ENCODE data around the gene GRAP2. TPM values are rescaled to one million over a fixed set of nuclear protein-coding genes. Genes with fewer than 3 reads are reported as not detected.

Gene GRAP2
- total and polyA plus RNA-seq, 4 donors: 1.9 to 6.9 (median 4.2) TPM

DNA sequence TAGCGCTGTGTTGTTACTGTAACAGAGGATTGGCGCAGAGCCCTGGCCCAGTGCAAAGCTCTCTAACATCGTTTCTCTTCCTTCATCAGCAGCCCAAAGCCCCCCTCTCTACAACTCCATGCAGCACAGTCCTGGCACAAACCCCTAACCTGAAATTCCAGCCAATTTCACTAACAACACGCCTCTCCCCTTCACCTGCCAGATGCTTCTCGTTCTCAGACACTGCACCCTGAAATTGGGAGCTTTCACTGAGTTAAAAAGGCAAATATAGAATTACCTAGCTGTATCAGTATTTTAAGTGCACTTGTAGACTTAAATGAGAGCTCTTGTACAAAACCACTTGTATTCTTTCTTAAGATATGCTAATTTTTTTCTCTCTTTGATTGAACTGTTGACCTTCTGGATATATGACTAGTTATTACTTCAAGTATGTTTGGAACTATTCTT lies 16.3 kb downstream of the GRAP2 start:
- Histone ChIP-seq H3K4me1 (ENCODE audit: control insufficient read depth in 5 of 5, insufficient read depth in 5 of 5, low read length in 5 of 5) (peaks cover 0 to 36% (median 4%) of the 10 kb centered on the region in 5 donors), H3K4me3 (no peak overlapping the region), H3K36me3 (ENCODE audit: control insufficient read depth in 4 of 4, insufficient read depth in 4 of 4, low read length in 4 of 4) (no peaks in the 10 kb centered on the region), H3K9ac (ENCODE audit: insufficient read depth in 1 of 2, low read length in 2 of 2) (no peak overlapping the region), H3K27ac (ENCODE audit: low read depth in 1 of 2, low read length in 1 of 2) (no peak overlapping the region), H3K9me3 (ENCODE audit: control insufficient read depth in 4 of 4, insufficient read depth in 3 of 4, low read length in 3 of 4) (no peaks in the 10 kb centered on the region), H3K27me3 (ENCODE audit: control insufficient read depth in 3 of 3, insufficient read depth in 3 of 3, low read length in 2 of 3) (peaks cover 4 to 50% (median 20%) of the 10 kb centered on the region in 3 donors)
- DNase-seq (peak; percentile 60 to 79 (median 62)), ATAC-seq (ENCODE audit: insufficient read depth, low FRiP score) (peak; percentile 27)
- TF ChIP-seq, protein P1, sequence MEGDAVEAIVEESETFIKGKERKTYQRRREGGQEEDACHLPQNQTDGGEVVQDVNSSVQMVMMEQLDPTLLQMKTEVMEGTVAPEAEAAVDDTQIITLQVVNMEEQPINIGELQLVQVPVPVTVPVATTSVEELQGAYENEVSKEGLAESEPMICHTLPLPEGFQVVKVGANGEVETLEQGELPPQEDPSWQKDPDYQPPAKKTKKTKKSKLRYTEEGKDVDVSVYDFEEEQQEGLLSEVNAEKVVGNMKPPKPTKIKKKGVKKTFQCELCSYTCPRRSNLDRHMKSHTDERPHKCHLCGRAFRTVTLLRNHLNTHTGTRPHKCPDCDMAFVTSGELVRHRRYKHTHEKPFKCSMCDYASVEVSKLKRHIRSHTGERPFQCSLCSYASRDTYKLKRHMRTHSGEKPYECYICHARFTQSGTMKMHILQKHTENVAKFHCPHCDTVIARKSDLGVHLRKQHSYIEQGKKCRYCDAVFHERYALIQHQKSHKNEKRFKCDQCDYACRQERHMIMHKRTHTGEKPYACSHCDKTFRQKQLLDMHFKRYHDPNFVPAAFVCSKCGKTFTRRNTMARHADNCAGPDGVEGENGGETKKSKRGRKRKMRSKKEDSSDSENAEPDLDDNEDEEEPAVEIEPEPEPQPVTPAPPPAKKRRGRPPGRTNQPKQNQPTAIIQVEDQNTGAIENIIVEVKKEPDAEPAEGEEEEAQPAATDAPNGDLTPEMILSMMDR (IDR thresholded peaks at IDR 0.05; ENCODE audit: control extremely low read depth, extremely low read depth): no peak
- WGBS, 2 donors: 52 to 73% methylated on average over 5 of the region's 5 CpGs

- Histone ChIP-seq H3K9me3 (ENCODE audit: control insufficient read depth in 4 of 4, insufficient read depth in 3 of 4, low read length in 3 of 4) (no peaks in the 10 kb centered on the region), H3K27me3 (ENCODE audit: control insufficient read depth in 3 of 3, insufficient read depth in 3 of 3, low read length in 2 of 3) (peaks cover 0 to 50% (median 15%) of the 10 kb centered on the region in 3 donors), H3K4me1 (ENCODE audit: control insufficient read depth in 5 of 5, insufficient read depth in 5 of 5, low read length in 5 of 5) (peaks cover 0 to 36% (median 4%) of the 10 kb centered on the region in 5 donors), H3K27ac (ENCODE audit: low read depth in 1 of 2, low read length in 1 of 2) (no peak overlapping the region), H3K4me3 (no peak overlapping the region), H3K9ac (ENCODE audit: insufficient read depth in 1 of 2, low read length in 2 of 2) (no peak overlapping the region), H3K36me3 (ENCODE audit: control insufficient read depth in 4 of 4, insufficient read depth in 4 of 4, low read length in 4 of 4) (no peaks in the 10 kb centered on the region)
- WGBS, 2 donors: 43 to 56% methylated on average over 12 of the region's 12 CpGs
- DNase-seq: peak; percentile 54 to 92 (median 86)
- TF ChIP-seq, protein P1 (IDR thresholded peaks at IDR 0.05; ENCODE audit: control extremely low read depth, extremely low read depth): no peak
- ATAC-seq (ENCODE audit: insufficient read depth, low FRiP score): no peak
Observed at GRCh38 chr22:39917776-39918495, 17.1 kb downstream of the GRAP2 start.

- DNase-seq (no peak), ATAC-seq (ENCODE audit: insufficient read depth, low FRiP score) (no peak)
- peaks cover 0 to 43% (median 4%) of the 10 kb centered on the region in 5 donors for H3K4me1 ChIP-seq (ENCODE audit: control insufficient read depth in 5 of 5, insufficient read depth in 5 of 5, low read length in 5 of 5)
- TF ChIP-seq, protein P1 (IDR thresholded peaks at IDR 0.05; ENCODE audit: control extremely low read depth, extremely low read depth): no peak
- H3K36me3 ChIP-seq (ENCODE audit: control insufficient read depth in 4 of 4, insufficient read depth in 4 of 4, low read length in 4 of 4): no peaks in the 10 kb centered on the region
- no peak overlapping the region for H3K27ac ChIP-seq (ENCODE audit: low read depth in 1 of 2, low read length in 1 of 2)
- H3K9ac ChIP-seq (ENCODE audit: insufficient read depth in 1 of 2, low read length in 2 of 2): no peak overlapping the region
- peaks cover 0 to 39% (median 3%) of the 10 kb centered on the region in 3 donors for H3K27me3 ChIP-seq (ENCODE audit: control insufficient read depth in 3 of 3, insufficient read depth in 3 of 3, low read length in 2 of 3)
- no peak overlapping the region for H3K4me3 ChIP-seq
- H3K9me3 ChIP-seq (ENCODE audit: control insufficient read depth in 4 of 4, insufficient read depth in 3 of 4, low read length in 3 of 4): no peaks in the 10 kb centered on the region
- WGBS, 2 donors: 73 to 86% methylated on average over 8 of the region's 8 CpGs
Observed at GRCh38 chr22:39920134-39920743, 19.4 kb downstream of the GRAP2 start.

Data from lung (tissue), 12 donors.